ENCODE data around the gene ANAPC16.
"Not testable (repeated sequence)": the region's sequence is repeated elsewhere in the genome, so short reads cannot be mapped to it uniquely, and the experiment has no call there.

ANAPC16 gene

GRCh38 chr10:72278668-72279393 is 63.0 kb downstream of the ANAPC16 start:
- DNase-seq (ENCODE audit: low spot score) = no peak

- DNase-seq (ENCODE audit: low spot score) = not testable (repeated sequence)
Measured at GRCh38 chr10:72279587-72279986, 63.8 kb downstream of the ANAPC16 start.

GRCh38 chr10:72283131-72283530 is 67.3 kb downstream of the ANAPC16 start:
- no peak for DNase-seq (ENCODE audit: low spot score)

Data from D341Med (cell line).